BLaER1 treated with 17β-estradiol and CSF1 and Interleukin-3, amounts not matched to agents 10 nM and 100 nM (cell line): ENCODE measurements around the gene COL6A5.

Experiments
- H3K27ac ChIP-seq, 11 experiments: shearing (Covaris generic); formaldehyde crosslinking; 2 replicates each; pipeline ENCODE4 v1.8.1; 2022
- H3K27me3 ChIP-seq, 11 experiments: shearing (Covaris generic); formaldehyde crosslinking; 2 replicates each; pipeline ENCODE4 v1.8.1; 2022
- H3K36me3 ChIP-seq, 11 experiments: shearing (Covaris generic); formaldehyde crosslinking; 2 replicates each; pipeline ENCODE4 v1.8.1; 2022
- H3K4me1 ChIP-seq, 10 experiments: shearing (Covaris generic); formaldehyde crosslinking; 2 replicates each; pipeline ENCODE4 v1.8.1; 2022
- H3K4me2 ChIP-seq, 11 experiments: shearing (Covaris generic); formaldehyde crosslinking; 2 replicates each; pipeline ENCODE4 v1.8.1; 2022
- H3K4me3 ChIP-seq, 10 experiments: shearing (Covaris generic); formaldehyde crosslinking; 2 replicates each; pipeline ENCODE4 v1.8.1; 2022
- H3K9ac ChIP-seq, 11 experiments: shearing (Covaris generic); formaldehyde crosslinking; 2 replicates each; pipeline ENCODE4 v1.8.1; 2022
- H3K9me3 ChIP-seq, 11 experiments: shearing (Covaris generic); formaldehyde crosslinking; replicated peaks in 1 of 11; 2 replicates each; pipeline ENCODE4 v1.8.1; 2022
- H4K20me1 ChIP-seq, 11 experiments: shearing (Covaris generic); formaldehyde crosslinking; 2 replicates each; pipeline ENCODE4 v1.8.1; 2022
- Cebpa-rat ChIP-seq, 11 experiments: shearing (Covaris generic); IDR thresholded peaks; 2 replicates each; pipeline ENCODE4 v1.8.1; 2022

Gene COL6A5

DNA sequence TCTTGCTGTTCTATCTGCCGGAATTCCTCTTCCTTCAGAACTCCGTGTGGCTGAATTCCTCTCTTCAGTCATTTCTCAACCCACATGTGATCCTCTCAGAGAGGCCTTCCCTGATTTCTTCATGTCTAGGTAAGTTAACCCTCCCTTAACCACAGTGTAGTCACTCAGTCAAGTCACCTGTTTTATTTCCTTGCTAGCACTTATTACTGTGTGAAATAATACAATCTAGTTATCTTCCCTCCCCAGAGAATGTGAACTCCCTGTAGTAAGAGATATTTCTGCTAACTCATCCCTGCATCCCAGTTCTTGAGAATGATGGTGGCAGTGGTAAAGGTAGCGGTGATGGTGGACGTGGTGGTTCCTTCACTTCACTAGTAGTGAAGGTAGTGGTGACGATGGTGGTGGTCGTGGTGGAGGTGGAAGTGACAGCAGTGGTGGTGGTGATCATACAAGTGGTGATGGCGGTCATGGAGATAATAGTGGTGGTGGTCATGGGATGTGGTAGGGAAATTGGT lies 33.3 kb downstream of the COL6A5 start:
- H3K36me3 ChIP-seq: no peaks in the 10 kb centered on the region
- no peak overlapping the region for H3K27ac ChIP-seq
- no peak for TF ChIP-seq Cebpa-rat (IDR thresholded peaks at IDR 0.05)
- H3K4me1 ChIP-seq: peaks cover 0 to 8% (median 0%) of the 10 kb centered on the region in 10 experiments; a peak in 3 of 20 replicates
- no peak overlapping the region for H3K4me3 ChIP-seq
- H3K27me3 ChIP-seq: no peaks in the 10 kb centered on the region
- peak overlapping the region in 2 of 11 experiments; percentile 34 to 36; a peak in 2 of 22 replicates for H3K4me2 ChIP-seq
- H3K9ac ChIP-seq: no peak overlapping the region
- no peaks in the 10 kb centered on the region for H4K20me1 ChIP-seq
- peaks cover 0 to 17% (median 0%) of the 10 kb centered on the region in 11 experiments; a peak in 5 of 22 replicates for H3K9me3 ChIP-seq

DNA sequence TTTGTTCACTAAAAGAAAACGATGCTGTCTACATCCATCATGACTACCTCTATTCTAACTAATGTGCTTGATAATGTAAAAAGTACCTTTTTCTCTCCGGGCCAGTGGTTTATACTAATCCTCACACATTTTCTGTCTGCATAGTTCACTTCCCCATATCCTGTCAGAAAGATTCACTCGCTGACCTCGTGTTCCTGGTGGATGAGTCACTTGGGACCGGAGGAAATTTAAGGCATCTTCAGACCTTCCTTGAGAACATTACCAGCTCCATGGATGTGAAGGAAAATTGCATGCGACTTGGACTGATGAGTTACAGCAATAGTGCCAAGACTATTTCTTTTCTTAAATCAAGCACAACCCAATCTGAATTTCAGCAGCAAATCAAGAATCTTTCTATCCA lies 33.8 kb downstream of the COL6A5 start:
- H3K4me1 ChIP-seq: peaks cover 0 to 8% (median 0%) of the 10 kb centered on the region in 10 experiments; a peak in 3 of 20 replicates
- no peak overlapping the region for H3K9ac ChIP-seq
- no peaks in the 10 kb centered on the region for H4K20me1 ChIP-seq
- no peak for TF ChIP-seq Cebpa-rat (IDR thresholded peaks at IDR 0.05)
- H3K36me3 ChIP-seq: no peaks in the 10 kb centered on the region
- H3K27me3 ChIP-seq: no peaks in the 10 kb centered on the region
- H3K9me3 ChIP-seq: peaks cover 0 to 17% (median 0%) of the 10 kb centered on the region in 11 experiments; a peak in 5 of 22 replicates
- no peak overlapping the region for H3K4me3 ChIP-seq
- no peak overlapping the region for H3K4me2 ChIP-seq
- H3K27ac ChIP-seq: no peak overlapping the region

DNA sequence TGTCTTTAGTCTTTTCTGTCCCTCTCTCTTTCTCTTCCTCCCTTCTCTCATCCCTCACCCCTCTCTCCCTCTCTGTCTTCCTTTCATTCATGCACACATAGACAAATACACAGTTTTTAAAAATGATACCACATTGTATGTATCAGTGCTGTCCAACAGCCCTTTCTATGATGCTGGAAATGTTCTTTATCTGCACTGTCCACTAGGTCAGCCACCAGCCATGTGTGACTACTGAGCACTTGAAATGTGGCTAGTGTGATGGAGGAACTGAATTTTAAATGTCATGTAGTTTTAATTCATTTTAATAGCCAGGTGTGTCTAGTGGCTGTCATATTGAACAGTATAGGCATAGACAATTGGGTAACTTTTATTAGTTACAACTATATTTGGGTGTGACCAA lies 34.9 kb downstream of the COL6A5 start:
- H3K4me1 ChIP-seq: peaks cover 0 to 8% (median 0%) of the 10 kb centered on the region in 10 experiments; a peak in 3 of 20 replicates
- no peak for TF ChIP-seq Cebpa-rat (IDR thresholded peaks at IDR 0.05)
- no peak overlapping the region for H3K27ac ChIP-seq

DNA sequence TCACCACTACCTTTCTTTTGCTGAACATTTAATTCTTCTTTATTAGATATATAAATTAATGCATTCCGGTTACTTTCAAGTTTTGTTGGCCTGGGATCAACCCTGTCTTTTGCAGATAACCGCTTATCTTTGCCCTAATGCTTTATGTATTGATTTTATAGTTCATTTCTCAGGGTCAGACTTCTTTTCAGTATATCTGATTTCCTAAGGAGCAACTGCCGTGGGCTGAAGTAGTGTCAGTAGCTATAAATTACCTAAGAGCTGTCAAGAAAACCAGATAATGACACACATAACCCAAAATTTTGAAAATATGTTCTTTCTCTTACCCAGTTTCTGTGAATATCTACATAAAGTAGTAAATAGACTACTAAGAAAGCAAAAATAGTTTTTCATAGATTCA lies 38.0 kb downstream of the COL6A5 start:
- H3K27ac ChIP-seq: no peak overlapping the region
- H3K4me1 ChIP-seq: peaks cover 0 to 2% (median 0%) of the 10 kb centered on the region in 10 experiments; a peak in 3 of 20 replicates
- H3K9me3 ChIP-seq: no peaks in the 10 kb centered on the region
- H3K4me3 ChIP-seq: no peak overlapping the region
- H3K9ac ChIP-seq: no peak overlapping the region
- H3K27me3 ChIP-seq: no peaks in the 10 kb centered on the region
- no peaks in the 10 kb centered on the region for H4K20me1 ChIP-seq
- no peak overlapping the region for H3K4me2 ChIP-seq
- no peaks in the 10 kb centered on the region for H3K36me3 ChIP-seq
- TF ChIP-seq Cebpa-rat (IDR thresholded peaks at IDR 0.05): no peak

More for the DNA sequence above, 34.9 kb downstream of the COL6A5 start:
- no peak overlapping the region for H3K4me2 ChIP-seq
- no peaks in the 10 kb centered on the region for H4K20me1 ChIP-seq
- H3K36me3 ChIP-seq: no peaks in the 10 kb centered on the region
- no peak overlapping the region for H3K9ac ChIP-seq
- H3K4me3 ChIP-seq: no peak overlapping the region
- H3K27me3 ChIP-seq: no peaks in the 10 kb centered on the region
- H3K9me3 ChIP-seq: peaks cover 0 to 11% (median 0%) of the 10 kb centered on the region in 11 experiments; a peak in 5 of 22 replicates

- no peak for TF ChIP-seq Cebpa-rat (IDR thresholded peaks at IDR 0.05)
- H3K9me3 ChIP-seq: no peaks in the 10 kb centered on the region
- no peak overlapping the region for H3K9ac ChIP-seq
- no peaks in the 10 kb centered on the region for H3K4me1 ChIP-seq
- no peak overlapping the region for H3K4me2 ChIP-seq
- no peaks in the 10 kb centered on the region for H3K27me3 ChIP-seq
- H3K36me3 ChIP-seq: no peaks in the 10 kb centered on the region
- no peak overlapping the region for H3K4me3 ChIP-seq
- H4K20me1 ChIP-seq: no peaks in the 10 kb centered on the region
- H3K27ac ChIP-seq: no peak overlapping the region
Measured at GRCh38 chr3:130384476-130385025, 39.1 kb downstream of the COL6A5 start.

- Histone ChIP-seq H3K36me3 (no peaks in the 10 kb centered on the region), H3K27me3 (no peaks in the 10 kb centered on the region), H3K27ac (no peak overlapping the region), H3K4me2 (no peak overlapping the region), H3K9ac (no peak overlapping the region), H3K4me1 (no peaks in the 10 kb centered on the region), H4K20me1 (no peaks in the 10 kb centered on the region), H3K4me3 (no peak overlapping the region), H3K9me3 (no peaks in the 10 kb centered on the region)
- no peak for TF ChIP-seq Cebpa-rat (IDR thresholded peaks at IDR 0.05)
Measured at GRCh38 chr3:130386604-130387263, 41.3 kb downstream of the COL6A5 start.

DNA sequence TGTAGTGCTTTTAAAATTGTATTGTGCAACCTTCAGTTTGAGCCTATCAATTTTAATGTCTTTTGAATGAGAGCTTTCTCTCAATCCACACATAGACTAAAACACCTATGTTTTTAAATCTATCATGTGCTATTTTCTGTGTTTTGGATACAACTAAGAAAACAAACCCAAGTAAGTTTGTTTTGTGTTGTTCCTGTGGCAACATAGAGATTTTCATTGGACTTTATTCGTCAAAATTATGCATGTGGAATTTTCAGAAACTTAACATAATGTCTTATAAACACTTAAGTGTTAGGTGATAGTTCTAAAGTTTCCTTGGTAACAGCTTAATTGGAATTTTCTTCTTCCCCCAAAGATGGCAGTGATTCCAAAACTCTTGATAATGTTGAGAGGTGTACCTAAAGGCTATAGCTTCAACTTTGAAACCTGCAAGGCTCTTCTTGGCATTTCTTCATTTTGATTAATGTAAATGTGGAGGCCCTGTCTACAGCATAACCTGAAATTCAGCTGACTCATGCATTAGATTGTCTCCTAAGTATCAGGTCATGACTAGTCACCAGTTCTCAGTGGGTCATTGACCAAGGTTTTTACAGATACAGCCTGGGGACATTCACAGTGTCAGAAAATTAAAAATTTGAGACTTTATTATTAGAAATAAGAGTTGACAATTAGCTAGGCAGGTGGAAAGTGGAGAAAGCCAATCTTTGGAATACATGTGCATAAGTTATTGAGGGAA lies 44.4 kb downstream of the COL6A5 start:
- no peak for TF ChIP-seq Cebpa-rat (IDR thresholded peaks at IDR 0.05)
- no peak overlapping the region for H3K9ac ChIP-seq
- H3K4me3 ChIP-seq: no peak overlapping the region
- H3K27me3 ChIP-seq: no peaks in the 10 kb centered on the region
- no peak overlapping the region for H3K4me2 ChIP-seq
- no peak overlapping the region for H3K27ac ChIP-seq
- no peaks in the 10 kb centered on the region for H3K36me3 ChIP-seq
- H4K20me1 ChIP-seq: no peaks in the 10 kb centered on the region
- no peaks in the 10 kb centered on the region for H3K9me3 ChIP-seq
- no peaks in the 10 kb centered on the region; a peak in 1 of 20 replicates for H3K4me1 ChIP-seq

- TF ChIP-seq Cebpa-rat (IDR thresholded peaks at IDR 0.05): no peak
- no peak overlapping the region for H3K9ac ChIP-seq
Measured at GRCh38 chr3:130392266-130392665, 46.8 kb downstream of the COL6A5 start.

DNA sequence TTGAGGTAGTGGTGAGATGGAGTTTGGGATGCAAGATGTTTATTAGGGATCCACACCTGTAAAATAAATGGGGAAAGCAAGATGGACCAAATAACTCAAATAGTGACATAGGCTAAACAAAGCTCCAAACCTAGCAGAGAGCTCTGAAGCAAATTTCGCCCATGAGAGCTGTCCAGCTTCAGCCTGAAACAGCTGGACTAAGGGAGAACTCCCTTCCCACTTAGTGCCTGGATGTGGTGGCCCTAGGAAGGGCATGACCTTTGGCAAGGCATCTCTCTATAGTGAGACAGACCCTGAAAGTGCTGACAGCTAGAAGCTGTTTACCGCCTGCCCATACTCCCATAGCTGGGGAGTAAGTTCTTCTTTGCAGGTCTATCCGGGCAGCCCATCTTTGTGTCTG lies 48.1 kb downstream of the COL6A5 start:
- H3K4me3 ChIP-seq: no peak overlapping the region
- no peaks in the 10 kb centered on the region for H4K20me1 ChIP-seq
- no peaks in the 10 kb centered on the region for H3K9me3 ChIP-seq
- H3K9ac ChIP-seq: no peak overlapping the region
- no peak overlapping the region for H3K27ac ChIP-seq
- H3K4me2 ChIP-seq: no peak overlapping the region
- no peaks in the 10 kb centered on the region for H3K27me3 ChIP-seq
- H3K36me3 ChIP-seq: no peaks in the 10 kb centered on the region
- no peaks in the 10 kb centered on the region; a peak in 1 of 20 replicates for H3K4me1 ChIP-seq
- no peak for TF ChIP-seq Cebpa-rat (IDR thresholded peaks at IDR 0.05)

More at GRCh38 chr3:130392266-130392665, 46.8 kb downstream of the COL6A5 start:
- Histone ChIP-seq H3K27ac (no peak overlapping the region), H4K20me1 (no peaks in the 10 kb centered on the region), H3K4me1 (no peaks in the 10 kb centered on the region; a peak in 1 of 20 replicates), H3K4me2 (no peak overlapping the region), H3K9me3 (no peaks in the 10 kb centered on the region), H3K36me3 (no peaks in the 10 kb centered on the region), H3K4me3 (no peak overlapping the region), H3K27me3 (no peaks in the 10 kb centered on the region)
